ENCODE data around the gene ONECUT3.

The ONECUT3 gene

GRCh38 chr19:1765904-1766799, 12.8 kb downstream of the ONECUT3 start (continued):
- TF ChIP-seq ZNF610 (tag by site-specific recombination; IDR thresholded peaks at IDR 0.05; ENCODE audit: borderline replicate concordance) (no peak), ZBTB8A (tag by site-specific recombination; IDR thresholded peaks at IDR 0.05) (no peak), ZNF140 (tag by site-specific recombination; IDR thresholded peaks at IDR 0.05) (no peak), HOXA7 (CRISPR knock-in tag; IDR thresholded peaks at IDR 0.05; ENCODE audit: borderline replicate concordance) (no peak)

GRCh38 chr19:1766800-1767352, 13.6 kb downstream of the ONECUT3 start:
- TF ChIP-seq AEBP2 (tag by site-specific recombination; IDR thresholded peaks at IDR 0.05; ENCODE audit: borderline replicate concordance) (no peak), ZFP3 (tag by site-specific recombination; IDR thresholded peaks at IDR 0.05; ENCODE audit: low read depth) (peak; percentile 95), GLIS1 (tag by site-specific recombination; IDR thresholded peaks at IDR 0.05) (peak; percentile 39; the same call in 1 of the 2 replicates), OSR2 (tag by site-specific recombination; IDR thresholded peaks at IDR 0.05) (peak; percentile 12; the same call in 1 of the 2 replicates), ZNF768 (tag by site-specific recombination; IDR thresholded peaks at IDR 0.05) (no peak), GLIS2 (tag by site-specific recombination; IDR thresholded peaks at IDR 0.05) (peak; percentile 44; the same call in 1 of the 2 replicates), ZNF585B (tag by site-specific recombination; IDR thresholded peaks at IDR 0.05) (no peak)
- POLR2A ChIA-PET = no interaction called here
- H3K9me3 ChIP-seq (ENCODE audit: control insufficient read depth, insufficient read depth, low read depth, low read length) = no peaks in the 10 kb centered on the region
- no peak overlapping the region for H3K27ac ChIP-seq (ENCODE audit: extremely low read depth, low read depth, low read length)
- no peak overlapping the region for H3K4me3 ChIP-seq (ENCODE audit: low read depth, low read length)
- CTCF ChIA-PET = interaction anchor here (0.6 to 6.3 kb wide), 19 partner anchors 8 to 220 kb away, joined by 3 to 68 read pairs (median 4); no protein-coding TSS in a partner anchor
- H3K36me3 ChIP-seq (ENCODE audit: control insufficient read depth in 2 of 2, insufficient read depth in 1 of 2, low read length in 2 of 2) = no peaks in the 10 kb centered on the region
- no peaks in the 10 kb centered on the region for H3K4me1 ChIP-seq (ENCODE audit: control insufficient read depth, insufficient read depth, low read length)

- H3K4me3 ChIP-seq (ENCODE audit: low read depth, low read length) = no peak overlapping the region
- no peak for TF ChIP-seq ZNF23 (tag by site-specific recombination; IDR thresholded peaks at IDR 0.05; ENCODE audit: borderline replicate concordance)
- TF ChIP-seq ZNF658 (tag by site-specific recombination; IDR thresholded peaks at IDR 0.05) = no peak
- TF ChIP-seq ZNF391 (tag by site-specific recombination; IDR thresholded peaks at IDR 0.05; ENCODE audit: borderline replicate concordance, low read depth) = 0 out of 2 replicates have a peak, but pooled peaks have one; percentile 32
- no peak for TF ChIP-seq ZBTB44 (tag by site-specific recombination; IDR thresholded peaks at IDR 0.05)
- no peak for TF ChIP-seq ZNF202 (tag by site-specific recombination; IDR thresholded peaks at IDR 0.05; ENCODE audit: borderline replicate concordance)
- TF ChIP-seq ZSCAN4 (tag by site-specific recombination; IDR thresholded peaks at IDR 0.05) = no peak
- no peak for TF ChIP-seq SCRT1 (tag by site-specific recombination; IDR thresholded peaks at IDR 0.05; ENCODE audit: borderline replicate concordance)
- TF ChIP-seq ZNF175 (tag by site-specific recombination; IDR thresholded peaks at IDR 0.05) = no peak
- no peak for TF ChIP-seq ZNF302 (tag by site-specific recombination; IDR thresholded peaks at IDR 0.05; ENCODE audit: low read depth)
- TF ChIP-seq ZNF654 (tag by site-specific recombination; IDR thresholded peaks at IDR 0.05; ENCODE audit: low read depth) = peak; percentile 74
- peak; percentile 41; the same call in 1 of the 2 replicates for TF ChIP-seq PRDM10 (tag by site-specific recombination; IDR thresholded peaks at IDR 0.05)
- peak; percentile 21; the same call in 1 of the 2 replicates for TF ChIP-seq ZBTB7A (tag by site-specific recombination; IDR thresholded peaks at IDR 0.05; ENCODE audit: low read depth)
Measured at GRCh38 chr19:1767464-1767933, 14.2 kb downstream of the ONECUT3 start.

More at GRCh38 chr19:1767464-1767933, 14.2 kb downstream of the ONECUT3 start:
- Histone ChIP-seq H3K9me3 (ENCODE audit: control insufficient read depth, insufficient read depth, low read depth, low read length) (no peaks in the 10 kb centered on the region), H3K36me3 (ENCODE audit: control insufficient read depth in 2 of 2, insufficient read depth in 1 of 2, low read length in 2 of 2) (no peaks in the 10 kb centered on the region), H3K4me1 (ENCODE audit: control insufficient read depth, insufficient read depth, low read length) (no peaks in the 10 kb centered on the region), H3K27ac (ENCODE audit: extremely low read depth, low read depth, low read length) (no peak overlapping the region)
- ChIA-PET CTCF (interaction anchor here (0.6 to 6.3 kb wide), 16 partner anchors 9 to 165 kb away, joined by 3 to 68 read pairs (median 4); no protein-coding TSS in a partner anchor), POLR2A (interaction anchor here (0.6 kb wide), 1 partner anchor 185 kb away, joined by 3 read pairs; no protein-coding TSS in a partner anchor)

All from HEK293 (cell line).